GM19467 (cell line): ENCODE measurements around the gene PRIM2.
"Not testable (repeated sequence)": the region's sequence is repeated elsewhere in the genome, so short reads cannot be mapped to it uniquely, and the experiment has no call there.

ENCODE experiments used
- ATAC-seq: cut with Tn5 transposase; IDR thresholded peaks from one replicate; pipeline ENCODE4 v1.9.1; 2021; ENCODE audit warnings: mild to moderate bottlenecking, moderate library complexity; ENCODE audit not compliant: unreplicated experiment

Gene PRIM2

GRCh38 chr6:57489887-57490286 lies 172.5 kb downstream of the PRIM2 start:
- ATAC-seq: not testable (repeated sequence)

- ATAC-seq: not testable (repeated sequence)
These were observed 174.4 kb downstream of the PRIM2 start for GRCh38 chr6:57491795-57492194.

- not testable (repeated sequence) for ATAC-seq
These were observed 178.8 kb downstream of the PRIM2 start for GRCh38 chr6:57496251-57496650.

GRCh38 chr6:57500368-57501021 lies 183.1 kb downstream of the PRIM2 start:
- not testable (repeated sequence) for ATAC-seq

- ATAC-seq: not testable (repeated sequence)
These were observed 185.0 kb downstream of the PRIM2 start for GRCh38 chr6:57502387-57502786.

GRCh38 chr6:57505251-57505650 lies 187.8 kb downstream of the PRIM2 start:
- not testable (repeated sequence) for ATAC-seq

GRCh38 chr6:57510390-57510789 lies 193.0 kb downstream of the PRIM2 start:
- not testable (repeated sequence) for ATAC-seq

- not testable (repeated sequence) for ATAC-seq
These were observed 197.7 kb downstream of the PRIM2 start for GRCh38 chr6:57515171-57515570.

GRCh38 chr6:57515845-57516244 lies 198.4 kb downstream of the PRIM2 start:
- ATAC-seq: not testable (repeated sequence)

GRCh38 chr6:57516776-57517175 lies 199.3 kb downstream of the PRIM2 start:
- not testable (repeated sequence) for ATAC-seq

- ATAC-seq: not testable (repeated sequence)
These were observed 201.8 kb downstream of the PRIM2 start for GRCh38 chr6:57519198-57519597.

GRCh38 chr6:57521085-57521484 lies 203.7 kb downstream of the PRIM2 start:
- ATAC-seq: not testable (repeated sequence)

- not testable (repeated sequence) for ATAC-seq
These were observed 205.8 kb downstream of the PRIM2 start for GRCh38 chr6:57523221-57523620.

GRCh38 chr6:57529755-57530154 lies 212.3 kb downstream of the PRIM2 start:
- not testable (repeated sequence) for ATAC-seq

GRCh38 chr6:57532660-57533059 lies 215.2 kb downstream of the PRIM2 start:
- ATAC-seq: not testable (repeated sequence)

GRCh38 chr6:57535121-57535520 lies 217.7 kb downstream of the PRIM2 start:
- ATAC-seq: not testable (repeated sequence)

GRCh38 chr6:57535994-57536393 lies 218.6 kb downstream of the PRIM2 start:
- not testable (repeated sequence) for ATAC-seq

- not testable (repeated sequence) for ATAC-seq
These were observed 220.5 kb downstream of the PRIM2 start for GRCh38 chr6:57537916-57538315.

- ATAC-seq: not testable (repeated sequence)
These were observed 234.5 kb downstream of the PRIM2 start for GRCh38 chr6:57551961-57552360.

- ATAC-seq: not testable (repeated sequence)
These were observed 240.4 kb downstream of the PRIM2 start for GRCh38 chr6:57557855-57558254.

- ATAC-seq: not testable (repeated sequence)
These were observed 241.7 kb downstream of the PRIM2 start for GRCh38 chr6:57559170-57559569.

- ATAC-seq: not testable (repeated sequence)
These were observed 244.8 kb downstream of the PRIM2 start for GRCh38 chr6:57562233-57562632.

GRCh38 chr6:57572119-57572518 lies 254.7 kb downstream of the PRIM2 start:
- ATAC-seq: not testable (repeated sequence)
